OCI-LY3 (cell line): ENCODE measurements around the gene ARHGEF28.

Experiments
- EZH2phosphoT487 ChIP-seq: fragments of 200-600 bp; shearing (Covaris generic); IDR thresholded peaks from 2 replicates; pipeline ENCODE4 v1.6.1; 2018; ENCODE audit warnings: antibody characterized with exemption, mixed run types, low read depth
- TF ChIP-seq, protein P1 (sequence below): fragments of 200-600, 300-600 bp; sonication (generic); IDR thresholded peaks from 2 replicates; pipeline ENCODE4 v1.5.1; 2014; ENCODE audit warnings: antibody characterized with exemption, low read length, low read depth

GRCh38 chr5:73902327-73903051 is 276.5 kb downstream of the ARHGEF28 start:
- TF ChIP-seq, protein P1, sequence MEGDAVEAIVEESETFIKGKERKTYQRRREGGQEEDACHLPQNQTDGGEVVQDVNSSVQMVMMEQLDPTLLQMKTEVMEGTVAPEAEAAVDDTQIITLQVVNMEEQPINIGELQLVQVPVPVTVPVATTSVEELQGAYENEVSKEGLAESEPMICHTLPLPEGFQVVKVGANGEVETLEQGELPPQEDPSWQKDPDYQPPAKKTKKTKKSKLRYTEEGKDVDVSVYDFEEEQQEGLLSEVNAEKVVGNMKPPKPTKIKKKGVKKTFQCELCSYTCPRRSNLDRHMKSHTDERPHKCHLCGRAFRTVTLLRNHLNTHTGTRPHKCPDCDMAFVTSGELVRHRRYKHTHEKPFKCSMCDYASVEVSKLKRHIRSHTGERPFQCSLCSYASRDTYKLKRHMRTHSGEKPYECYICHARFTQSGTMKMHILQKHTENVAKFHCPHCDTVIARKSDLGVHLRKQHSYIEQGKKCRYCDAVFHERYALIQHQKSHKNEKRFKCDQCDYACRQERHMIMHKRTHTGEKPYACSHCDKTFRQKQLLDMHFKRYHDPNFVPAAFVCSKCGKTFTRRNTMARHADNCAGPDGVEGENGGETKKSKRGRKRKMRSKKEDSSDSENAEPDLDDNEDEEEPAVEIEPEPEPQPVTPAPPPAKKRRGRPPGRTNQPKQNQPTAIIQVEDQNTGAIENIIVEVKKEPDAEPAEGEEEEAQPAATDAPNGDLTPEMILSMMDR: peak; percentile 64
- TF ChIP-seq EZH2phosphoT487: no peak
